Astrocyte of the spinal cord (primary cell): ENCODE measurements around the gene RFX4.

Source experiments
- DNase-seq: peaks from one replicate; pipeline ENCODE4 v3.0.0; 2011; ENCODE audit warnings: low read depth, low spot score
- H3K4me3 ChIP-seq: 2 replicates; pipeline ENCODE4 v1.5.1; 2011; ENCODE audit warnings: low read depth, mild to moderate bottlenecking, low read length, moderate library complexity
- in situ Hi-C: cut with HindIII; loops from 2 replicates; pipeline ENCODE4 v1.10.0; 2017; ENCODE audit warnings: low sequenced_read_pairs
- TF ChIP-seq, protein P1 (sequence below): IDR thresholded peaks from 2 replicates; pipeline ENCODE4 v1.5.1; 2012; ENCODE audit warnings: low read depth, mild to moderate bottlenecking, low read length, inconsistent platforms

The RFX4 gene

DNA sequence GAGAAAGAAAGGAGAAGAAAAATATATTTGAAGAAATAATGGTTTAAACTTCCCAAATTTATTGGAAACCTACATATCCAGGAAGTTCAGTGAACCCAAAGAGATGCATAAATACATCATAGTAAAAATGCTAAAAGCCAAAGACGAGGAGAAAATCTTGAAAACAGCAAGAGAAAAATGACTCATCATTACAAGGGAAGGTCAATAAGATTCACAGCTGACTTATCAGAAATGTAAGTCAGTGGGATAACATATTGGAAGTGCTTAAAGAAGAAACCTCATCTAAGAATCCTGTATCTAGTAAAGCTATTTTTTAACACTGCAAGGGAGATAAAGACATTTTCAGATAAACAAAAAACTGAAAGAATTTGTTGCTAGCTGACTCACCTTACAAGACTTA, 211.6 kb downstream of the RFX4 start:
- no peak for DNase-seq
- in situ Hi-C loops = no loop called here
- no peak overlapping the region for H3K4me3 ChIP-seq
- TF ChIP-seq, protein P1, sequence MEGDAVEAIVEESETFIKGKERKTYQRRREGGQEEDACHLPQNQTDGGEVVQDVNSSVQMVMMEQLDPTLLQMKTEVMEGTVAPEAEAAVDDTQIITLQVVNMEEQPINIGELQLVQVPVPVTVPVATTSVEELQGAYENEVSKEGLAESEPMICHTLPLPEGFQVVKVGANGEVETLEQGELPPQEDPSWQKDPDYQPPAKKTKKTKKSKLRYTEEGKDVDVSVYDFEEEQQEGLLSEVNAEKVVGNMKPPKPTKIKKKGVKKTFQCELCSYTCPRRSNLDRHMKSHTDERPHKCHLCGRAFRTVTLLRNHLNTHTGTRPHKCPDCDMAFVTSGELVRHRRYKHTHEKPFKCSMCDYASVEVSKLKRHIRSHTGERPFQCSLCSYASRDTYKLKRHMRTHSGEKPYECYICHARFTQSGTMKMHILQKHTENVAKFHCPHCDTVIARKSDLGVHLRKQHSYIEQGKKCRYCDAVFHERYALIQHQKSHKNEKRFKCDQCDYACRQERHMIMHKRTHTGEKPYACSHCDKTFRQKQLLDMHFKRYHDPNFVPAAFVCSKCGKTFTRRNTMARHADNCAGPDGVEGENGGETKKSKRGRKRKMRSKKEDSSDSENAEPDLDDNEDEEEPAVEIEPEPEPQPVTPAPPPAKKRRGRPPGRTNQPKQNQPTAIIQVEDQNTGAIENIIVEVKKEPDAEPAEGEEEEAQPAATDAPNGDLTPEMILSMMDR = no peak

DNA sequence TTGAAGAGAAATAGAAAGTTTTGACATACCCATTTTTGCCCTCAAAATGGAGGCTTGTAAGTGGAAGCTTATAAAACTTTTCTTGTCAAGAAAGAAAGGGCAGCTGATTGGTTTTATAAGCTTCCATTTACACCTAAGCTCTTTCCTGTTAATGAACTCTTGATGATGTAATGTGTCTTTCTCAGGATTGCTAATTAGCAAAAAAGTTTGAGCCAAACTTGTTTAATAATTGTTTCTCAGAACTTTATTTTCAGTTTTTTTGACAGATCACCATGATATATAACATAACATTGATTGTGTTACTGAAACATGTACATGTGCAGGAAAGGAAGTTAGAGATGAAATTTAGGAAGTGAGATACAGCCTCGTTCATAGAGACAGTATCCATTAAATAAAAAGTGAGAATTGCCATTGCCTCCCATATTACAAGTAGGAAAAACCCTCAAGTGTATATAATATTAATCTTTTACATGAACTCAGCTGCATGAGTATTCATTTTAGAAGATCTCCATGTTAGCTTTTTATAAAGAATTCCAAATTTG, 218.4 kb downstream of the RFX4 start:
- in situ Hi-C loops = no loop called here
- DNase-seq = no peak
- TF ChIP-seq, protein P1 = no peak
- H3K4me3 ChIP-seq = no peak overlapping the region

DNA sequence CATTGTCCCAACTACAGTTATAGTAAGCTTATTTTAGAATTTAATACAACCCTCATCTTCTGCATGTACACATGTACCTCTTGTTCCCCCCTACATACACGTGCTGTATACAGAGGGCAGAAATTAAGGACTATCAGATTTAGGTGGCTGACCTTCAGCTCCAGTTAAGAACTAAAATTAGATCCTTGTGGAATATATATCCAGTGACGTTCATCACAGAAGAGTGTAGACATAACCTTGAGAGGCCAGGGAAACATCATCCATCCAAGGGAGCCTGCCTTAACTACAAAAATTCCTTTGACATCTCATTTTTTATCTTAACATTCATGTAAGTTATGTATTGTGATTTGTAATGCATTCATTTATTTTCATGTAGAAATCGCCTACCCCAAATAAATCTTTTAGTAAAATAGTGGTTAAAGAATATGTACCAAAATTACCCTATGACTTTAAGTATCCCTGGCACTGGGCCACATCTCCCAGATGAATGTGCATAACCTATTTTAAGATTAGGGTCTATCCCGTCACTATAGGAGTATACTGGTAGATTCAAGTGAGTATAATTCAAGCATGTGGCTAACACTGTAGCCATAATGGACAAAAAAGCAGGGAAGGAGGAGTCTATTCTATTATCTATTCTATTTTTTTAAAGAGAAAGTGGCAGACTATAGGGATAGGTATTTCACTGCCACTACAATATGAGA, 219.2 kb downstream of the RFX4 start:
- H3K4me3 ChIP-seq = no peak overlapping the region
- TF ChIP-seq, protein P1 = no peak
- DNase-seq = no peak
- in situ Hi-C loops = no loop called here

DNA sequence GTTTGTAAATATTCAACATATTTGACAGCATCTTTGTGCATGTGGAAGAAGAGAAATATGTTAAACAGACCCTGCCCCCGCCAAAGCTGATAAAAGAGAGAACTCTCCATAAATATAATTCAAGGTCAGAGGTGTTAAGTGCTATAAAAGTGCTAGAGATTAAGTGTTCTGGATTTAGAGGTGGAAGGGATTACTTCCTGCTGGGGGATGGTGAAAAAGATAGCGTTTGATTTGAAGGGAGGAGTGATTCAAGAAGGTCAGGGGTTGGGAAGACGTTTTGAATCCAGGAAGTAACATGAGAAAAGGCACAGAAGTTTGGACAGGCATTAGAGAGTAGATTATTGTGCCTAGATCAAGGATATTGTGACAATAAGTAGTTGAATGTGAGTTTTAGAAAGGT, 221.9 kb downstream of the RFX4 start:
- TF ChIP-seq, protein P1 = no peak
- in situ Hi-C loops = no loop called here
- no peak overlapping the region for H3K4me3 ChIP-seq
- DNase-seq = no peak
